GM18867 (cell line): Measurements from ENCODE around the gene RPL3.

ENCODE experiments used
- ATAC-seq: cut with Tn5 transposase; IDR thresholded peaks from one replicate; pipeline ENCODE4 v1.9.1; 2021; ENCODE audit warnings: mild to moderate bottlenecking, moderate library complexity; ENCODE audit not compliant: unreplicated experiment

RPL3 gene

DNA sequence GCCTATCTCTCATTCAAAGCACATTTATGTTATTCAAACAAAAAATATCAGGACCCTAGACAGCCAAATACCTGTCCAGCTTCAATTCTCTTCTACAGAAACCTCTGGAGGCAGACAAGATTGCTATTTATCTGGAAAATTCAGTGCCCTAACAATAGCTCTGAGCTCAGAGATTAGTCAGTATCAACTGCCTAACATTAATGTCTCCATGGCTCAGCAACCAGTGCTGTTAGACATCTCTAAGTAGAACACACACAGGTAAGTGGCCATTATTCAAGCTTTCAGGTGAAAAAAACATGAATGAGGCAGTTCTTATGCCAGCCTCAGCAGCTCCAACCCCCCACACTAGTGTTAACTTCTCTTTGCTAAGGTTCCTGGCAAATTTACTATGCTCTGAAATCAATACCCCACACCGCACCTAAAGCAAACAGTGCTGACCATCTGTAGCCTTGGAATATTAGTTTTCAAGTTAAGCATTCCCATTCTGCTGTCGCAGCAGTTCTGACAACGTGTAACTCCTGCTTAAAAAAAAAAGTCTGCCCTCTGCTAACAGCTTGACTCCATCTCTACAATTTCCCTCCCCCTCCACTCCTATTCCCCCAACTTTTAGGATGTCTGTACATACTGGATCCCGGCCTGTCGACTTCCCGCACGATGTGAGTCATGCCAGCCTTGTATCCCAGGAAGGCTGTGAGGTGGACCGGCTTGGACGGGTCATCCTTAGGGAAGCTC, 1.5 kb downstream of the RPL3 start:
- no peak for ATAC-seq

DNA sequence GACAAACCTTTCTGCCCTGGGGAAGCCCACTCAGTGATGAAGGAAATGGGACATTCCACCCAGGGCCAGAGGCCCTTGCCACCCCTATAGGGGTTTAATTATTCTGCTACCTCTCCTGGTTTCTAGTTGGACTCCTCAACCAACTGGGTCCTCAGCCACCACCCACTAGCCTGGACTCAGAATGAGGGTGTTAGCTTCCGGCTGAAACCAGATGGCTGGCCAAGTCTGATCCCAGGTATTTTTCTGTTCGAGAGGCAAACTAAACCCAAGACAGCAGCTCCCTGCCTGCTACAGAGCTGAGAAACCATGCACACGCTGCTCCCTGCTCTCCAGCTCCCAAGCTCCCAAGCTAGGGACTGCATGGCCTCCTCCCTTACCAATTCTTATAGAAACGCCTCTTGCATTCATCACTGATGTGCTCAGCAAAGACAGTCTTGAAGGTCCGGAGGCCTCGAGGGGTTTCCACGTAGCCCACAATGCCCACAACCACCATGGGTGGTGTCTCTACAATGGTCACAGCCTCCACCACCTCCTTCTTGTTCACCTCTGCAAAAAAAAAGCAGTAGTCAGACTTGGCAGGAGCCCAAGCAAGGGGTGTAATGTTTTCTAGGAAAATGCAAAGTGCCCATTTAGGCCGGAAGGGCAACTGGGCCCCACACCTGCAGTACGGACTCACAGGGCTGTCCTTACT, 2.2 kb downstream of the RPL3 start:
- ATAC-seq, result no peak

DNA sequence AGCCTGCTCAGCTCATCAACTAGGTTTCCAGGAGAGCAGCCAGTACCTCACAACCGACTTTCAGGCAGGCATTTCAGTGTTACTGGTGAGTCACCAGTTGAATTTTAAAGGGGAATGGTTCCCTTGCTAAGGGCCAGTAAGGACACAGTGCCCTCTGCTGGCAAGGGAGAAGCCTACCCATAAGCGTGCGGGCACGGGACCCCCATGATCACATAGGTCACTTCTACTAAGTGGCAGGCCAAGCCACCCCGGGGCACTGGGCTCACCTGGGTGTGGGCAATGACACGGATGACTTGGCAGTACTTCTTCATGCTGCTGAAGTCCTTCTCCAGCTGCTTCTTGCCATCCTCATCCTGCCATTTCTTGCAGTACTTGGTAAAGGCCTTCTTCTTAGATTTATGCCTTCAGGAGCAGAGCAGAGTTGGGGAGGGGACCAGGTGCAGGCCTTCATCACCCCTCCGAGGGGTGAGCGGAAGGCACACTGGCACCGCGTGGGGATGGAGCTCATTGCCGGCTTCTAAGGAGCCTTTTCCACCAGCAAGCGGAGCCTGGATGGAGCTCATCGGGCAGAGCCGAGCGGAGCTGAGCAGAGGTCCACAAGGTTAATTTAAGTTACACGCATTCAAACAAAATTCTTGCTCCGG, 2.9 kb downstream of the RPL3 start:
- ATAC-seq, result no peak

DNA sequence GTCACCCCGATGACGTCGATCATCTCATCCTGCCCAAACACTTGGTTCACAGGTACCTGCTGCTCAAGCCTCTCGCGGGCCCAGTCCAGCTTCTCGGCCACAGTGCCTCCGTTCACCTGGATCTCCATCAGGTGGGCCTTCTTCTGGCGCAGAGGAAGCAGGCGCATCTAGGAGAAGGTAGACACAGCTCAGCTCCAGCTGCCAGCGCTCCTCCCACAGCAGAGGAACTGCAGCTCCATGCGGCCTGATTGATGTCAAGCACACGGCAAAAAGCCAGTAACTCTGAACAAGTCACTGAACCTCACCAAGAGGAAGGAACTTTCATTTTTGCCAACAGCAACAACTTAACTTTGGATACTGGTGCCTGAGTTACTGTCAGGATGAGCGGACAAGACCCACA, 4.0 kb downstream of the RPL3 start:
- ATAC-seq, result no peak

DNA sequence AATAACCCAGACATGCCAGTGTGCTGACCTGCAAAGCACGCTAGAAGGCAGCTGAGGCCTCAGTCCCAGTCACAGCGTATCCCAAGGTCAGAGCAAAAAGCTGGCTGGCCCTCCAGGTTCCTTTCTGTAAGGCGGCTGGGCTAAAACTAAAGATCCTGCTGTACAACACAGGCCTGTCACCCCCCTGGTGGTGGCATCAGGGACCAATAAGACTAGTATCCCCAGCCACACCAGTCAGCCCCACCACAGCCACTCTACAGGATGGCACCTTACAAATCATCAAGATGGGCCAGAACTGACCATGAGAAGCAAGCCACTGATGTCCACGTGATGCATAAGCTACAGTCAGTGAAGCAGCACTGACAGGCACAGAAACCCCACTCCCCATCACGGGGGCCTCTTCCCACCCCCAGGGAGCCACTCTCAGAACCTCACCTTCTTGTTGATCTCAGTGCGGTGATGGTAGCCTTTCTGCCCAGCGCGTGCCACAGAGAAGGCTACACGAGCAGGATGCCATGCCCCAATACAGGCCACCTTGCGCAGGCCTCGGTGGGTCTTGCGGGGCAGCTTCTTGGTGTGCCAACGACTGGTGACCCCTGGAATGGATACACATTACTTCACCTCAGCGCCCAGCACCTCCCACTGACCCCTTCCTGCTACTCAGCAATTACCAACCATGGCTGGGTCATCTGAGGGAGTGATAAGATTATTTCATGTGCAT, 5.0 kb downstream of the RPL3 start:
- no peak for ATAC-seq

DNA sequence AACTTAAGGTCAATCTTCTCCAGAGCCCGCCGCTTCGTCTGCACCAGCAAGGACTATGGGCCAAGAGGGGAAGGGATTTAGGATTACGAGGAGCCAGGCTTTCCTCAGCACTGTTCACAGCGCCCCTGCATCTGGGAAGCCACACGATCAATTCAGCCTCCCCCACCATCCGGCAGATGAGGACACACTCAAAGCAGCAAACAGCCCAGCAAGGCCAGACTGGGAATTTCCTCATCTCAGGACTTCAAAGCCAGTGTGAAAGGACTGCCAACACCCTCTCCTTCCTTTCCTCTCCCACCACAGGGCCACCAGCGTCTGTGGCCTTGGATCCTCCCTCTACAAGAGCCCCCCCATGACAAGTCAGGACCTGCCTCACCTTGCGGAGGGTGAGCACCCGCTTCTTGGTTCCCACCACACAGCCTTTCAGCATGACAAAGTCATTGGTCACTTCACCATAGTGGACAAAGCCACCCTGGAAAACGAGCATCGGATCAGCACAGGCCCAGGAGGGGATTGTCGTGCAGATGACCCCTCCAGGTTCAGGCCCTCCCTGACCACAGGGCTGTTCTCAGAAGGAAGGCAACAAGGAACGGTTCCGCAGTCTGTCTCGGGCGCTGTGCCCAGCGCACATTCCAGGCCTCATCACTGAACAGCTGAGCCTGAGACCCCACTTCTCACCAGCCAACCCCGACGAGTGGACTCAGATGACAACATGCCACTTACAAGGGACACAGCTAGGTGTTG, 6.0 kb downstream of the RPL3 start:
- no peak for ATAC-seq

DNA sequence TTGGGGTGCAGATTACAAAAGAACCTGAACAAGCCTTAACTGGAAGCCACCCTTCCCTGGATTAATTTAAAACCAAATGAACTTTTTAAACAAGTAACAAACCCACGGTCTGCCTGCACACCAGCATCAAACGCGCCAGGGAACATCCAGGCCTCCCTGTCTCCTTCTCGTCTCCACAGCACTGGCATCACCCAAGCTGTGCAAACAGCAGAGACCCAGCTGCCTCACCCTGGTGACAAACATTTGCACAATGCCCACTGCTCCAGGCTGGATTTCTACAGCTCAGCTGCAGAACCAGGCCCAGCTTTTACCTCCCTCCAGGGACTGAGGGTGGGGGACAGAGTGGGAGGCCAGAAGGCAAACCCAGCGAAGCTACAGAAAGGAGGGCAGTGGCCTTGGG, 7.0 kb downstream of the RPL3 start:
- no peak for ATAC-seq

DNA sequence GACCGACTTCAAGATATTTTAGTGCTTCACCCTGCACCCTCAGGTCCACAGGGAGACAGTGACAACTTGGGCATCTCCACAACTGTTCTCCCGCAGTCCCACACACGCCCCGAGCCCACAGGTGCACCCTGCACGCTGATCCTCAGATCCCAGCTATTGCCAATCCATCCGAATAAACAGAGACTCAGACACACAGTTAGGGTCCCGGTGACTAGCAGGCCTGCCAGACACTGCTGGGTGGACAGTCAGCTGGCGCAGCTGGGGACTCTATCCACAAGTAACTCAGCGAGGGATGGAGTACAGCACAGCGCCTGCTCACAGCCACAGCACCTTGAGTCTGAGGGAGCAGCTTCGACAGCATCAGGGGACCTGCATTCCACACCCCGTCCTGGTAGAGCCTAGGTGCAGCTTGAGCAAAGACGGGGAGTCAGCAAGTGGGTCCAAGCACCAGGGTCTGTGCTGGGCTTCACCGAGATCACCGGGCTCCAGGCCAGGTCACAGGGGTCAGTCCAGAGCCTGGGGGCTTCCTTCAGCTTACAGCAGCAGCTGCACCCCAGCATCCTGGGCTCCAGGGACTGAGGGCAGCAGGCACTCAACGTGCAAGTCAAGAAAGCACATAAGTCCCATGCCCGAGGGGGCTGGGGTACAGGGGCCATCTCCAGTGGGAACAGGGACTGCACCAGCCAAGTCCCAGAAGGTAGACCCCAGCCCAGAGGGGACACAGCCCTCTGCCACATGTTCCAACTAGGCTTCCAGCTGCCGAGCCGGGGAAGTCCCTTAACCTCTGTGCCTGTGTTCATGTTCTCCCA, 7.6 kb downstream of the RPL3 start:
- no peak for ATAC-seq

DNA sequence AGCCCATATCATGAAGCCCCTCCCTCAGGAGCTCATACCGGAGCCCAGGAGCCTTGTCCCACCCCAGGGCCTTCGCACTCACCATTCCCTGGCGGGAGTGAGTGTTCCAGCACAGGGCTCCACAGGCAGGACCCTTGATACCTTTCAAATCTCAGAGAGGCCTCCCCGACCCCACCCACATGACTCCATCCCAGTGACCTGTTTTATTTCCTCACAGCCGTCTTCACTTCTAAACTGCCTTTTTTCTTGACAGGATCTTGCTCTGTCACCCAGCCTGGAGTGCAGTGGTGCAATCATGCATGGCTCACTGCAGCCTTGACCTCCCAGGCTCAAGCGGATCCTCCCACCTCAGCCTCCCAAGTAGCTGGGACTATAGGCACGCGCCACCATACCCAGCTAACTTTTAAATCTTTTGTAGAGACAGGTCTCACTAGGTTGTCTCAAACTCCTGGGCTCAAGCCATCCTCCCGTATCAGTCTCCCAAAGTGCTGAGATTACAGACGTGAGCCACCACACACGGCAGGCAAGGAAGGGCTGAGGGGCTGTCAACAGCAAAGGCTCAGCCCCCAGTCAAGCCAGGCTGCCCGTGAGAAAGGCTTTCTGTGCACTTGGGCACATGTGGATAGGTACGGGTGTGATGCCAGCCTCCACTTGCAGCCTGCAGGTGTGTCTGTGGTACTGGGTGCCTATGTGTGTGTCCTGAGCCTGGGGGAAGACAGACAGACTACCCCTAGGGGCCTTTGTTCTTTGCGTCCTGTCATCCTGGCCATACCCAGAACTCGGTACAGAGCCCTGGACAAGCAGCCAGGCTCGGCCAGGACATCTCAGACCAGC, 9.3 kb downstream of the RPL3 start:
- ATAC-seq, result no peak

DNA sequence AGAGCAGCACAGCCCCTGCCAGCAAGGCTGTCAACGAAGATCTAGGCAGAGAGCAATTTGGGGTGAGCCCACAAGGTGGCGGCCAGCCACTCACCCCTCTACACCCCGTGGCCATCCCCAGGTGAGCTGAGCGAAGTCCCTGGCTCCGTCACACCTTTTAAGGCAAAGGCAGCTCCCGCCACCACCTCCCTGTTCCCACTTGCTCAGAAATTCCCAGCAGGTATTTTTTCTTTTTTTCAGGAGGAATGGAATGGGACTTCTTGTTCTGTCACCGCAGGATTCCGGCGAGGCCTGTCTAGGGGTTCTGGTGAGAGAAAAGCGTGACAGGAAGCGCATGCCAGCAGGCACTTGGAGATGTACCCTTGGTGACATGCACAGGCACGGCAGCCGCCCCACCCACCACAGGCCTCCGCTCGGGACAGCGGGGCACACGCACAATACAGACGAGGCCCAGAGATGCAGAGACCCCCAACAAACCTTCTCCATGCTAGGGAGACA, 10.0 kb downstream of the RPL3 start:
- ATAC-seq, result no peak

DNA sequence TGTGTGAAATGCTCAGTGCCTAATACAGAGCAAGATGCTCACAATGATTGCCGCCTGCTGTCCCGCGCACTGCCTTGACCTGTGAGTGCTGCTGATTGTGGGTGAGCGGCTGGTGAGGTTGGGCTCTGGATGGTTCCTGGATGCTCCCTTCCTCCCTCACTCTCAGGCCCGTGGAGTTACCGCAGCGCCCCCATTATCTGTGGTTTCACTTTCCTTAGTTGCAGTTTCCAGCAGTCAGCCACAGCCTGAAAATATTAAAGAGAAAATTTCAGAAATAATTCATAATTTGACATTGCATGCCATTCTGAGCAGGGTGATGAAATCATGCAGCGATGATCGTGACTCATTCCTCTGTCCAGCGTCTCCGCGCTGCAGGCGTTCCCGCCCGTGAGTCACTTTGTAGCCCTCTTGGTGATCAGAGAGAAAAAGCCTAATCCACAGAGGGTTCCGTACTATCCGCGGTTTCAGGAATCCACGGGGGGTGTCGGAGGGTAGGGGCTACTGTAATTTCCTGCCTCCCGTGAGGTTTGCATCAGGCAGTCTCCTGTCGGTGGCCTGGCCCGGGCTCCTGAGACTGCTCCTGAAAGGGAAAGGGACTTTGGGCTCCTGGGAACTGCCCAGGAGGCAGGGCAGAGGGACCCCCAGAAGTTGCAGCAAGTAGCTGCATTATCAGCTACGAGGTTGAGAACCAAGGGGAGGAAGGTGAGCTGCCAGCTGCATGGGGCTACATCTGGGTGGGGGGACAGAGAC, 10.6 kb downstream of the RPL3 start:
- no peak for ATAC-seq

DNA sequence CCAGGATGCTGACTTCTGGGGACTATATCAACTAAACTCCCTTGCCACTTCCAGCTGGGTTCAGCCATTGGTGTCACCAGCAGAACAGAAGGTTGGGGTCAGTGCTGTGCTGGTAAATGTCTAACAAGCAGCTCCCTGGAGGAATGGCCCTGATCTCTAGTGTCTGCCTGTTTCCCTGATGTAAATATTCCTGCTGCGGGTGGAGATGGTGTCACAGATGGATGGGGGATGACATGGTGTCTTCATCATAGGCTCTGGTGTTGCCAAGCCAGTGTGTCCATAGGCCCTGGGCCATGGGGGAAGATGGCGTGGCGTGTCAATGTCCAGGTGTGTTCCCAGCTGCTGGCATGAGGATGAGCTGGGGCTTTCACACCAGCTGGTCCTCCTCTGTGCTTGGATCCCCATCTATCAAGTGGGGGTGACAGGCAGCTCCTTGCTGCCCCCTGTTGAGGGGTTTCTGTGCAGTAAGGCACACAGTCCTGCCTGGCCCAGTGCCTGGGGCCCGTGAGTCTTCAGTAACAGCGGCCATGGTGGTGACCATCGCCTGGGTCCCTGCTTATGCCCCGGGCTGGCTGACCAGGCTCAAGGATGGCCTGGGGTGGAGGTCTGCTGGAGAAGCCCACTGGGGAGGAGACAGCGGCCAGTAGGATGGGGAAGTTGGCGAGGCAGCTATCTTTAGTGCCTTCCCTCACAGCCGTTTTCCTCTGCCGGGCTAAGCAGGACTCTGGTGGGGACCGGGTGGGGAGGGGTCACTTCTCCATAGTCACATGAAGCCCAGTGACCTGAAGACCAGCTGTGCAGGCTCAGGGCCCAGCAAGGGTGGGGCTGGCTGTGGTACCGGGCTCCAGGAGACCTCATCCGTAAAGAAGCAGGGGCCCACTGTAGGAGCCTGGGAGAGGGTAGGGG, 12.7 kb downstream of the RPL3 start:
- ATAC-seq, result no peak

DNA sequence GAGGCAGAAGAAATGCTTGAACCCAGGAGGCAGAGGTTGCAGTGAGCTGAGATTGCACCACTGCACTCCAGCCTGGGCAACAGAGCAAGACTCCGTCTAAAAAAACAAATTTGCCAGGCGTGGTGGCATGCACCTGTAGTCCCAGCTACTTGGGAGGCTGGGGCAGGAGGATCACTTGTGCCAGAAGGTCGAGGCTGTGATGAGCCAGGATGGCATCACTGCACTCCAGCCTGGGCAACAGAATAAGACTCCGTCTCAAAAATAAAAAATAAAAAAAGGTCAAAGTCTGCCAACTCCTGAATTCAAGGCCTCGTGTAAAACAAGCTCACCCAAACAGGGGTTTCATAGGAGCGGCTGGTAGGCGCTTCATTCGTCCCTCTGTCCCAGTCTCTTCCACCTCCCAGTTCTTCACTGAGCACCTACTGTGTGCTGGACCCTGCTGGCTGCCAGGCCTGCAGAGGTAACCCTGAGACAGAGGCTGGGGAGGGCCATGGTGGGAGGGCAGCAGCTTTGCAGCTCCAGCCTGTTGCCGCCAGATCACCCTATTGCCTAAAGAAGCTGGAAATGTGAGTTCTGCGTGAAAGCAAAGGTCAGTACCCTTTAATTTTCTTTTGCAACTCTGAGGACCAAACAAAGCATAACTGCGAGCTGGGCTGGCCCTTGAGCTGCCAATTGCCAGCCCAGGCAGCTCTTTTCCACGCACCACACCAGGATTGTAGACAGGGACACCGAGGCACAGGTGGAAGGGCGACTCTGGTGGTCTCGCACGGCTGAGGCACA, 15.3 kb downstream of the RPL3 start:
- ATAC-seq, result no peak

DNA sequence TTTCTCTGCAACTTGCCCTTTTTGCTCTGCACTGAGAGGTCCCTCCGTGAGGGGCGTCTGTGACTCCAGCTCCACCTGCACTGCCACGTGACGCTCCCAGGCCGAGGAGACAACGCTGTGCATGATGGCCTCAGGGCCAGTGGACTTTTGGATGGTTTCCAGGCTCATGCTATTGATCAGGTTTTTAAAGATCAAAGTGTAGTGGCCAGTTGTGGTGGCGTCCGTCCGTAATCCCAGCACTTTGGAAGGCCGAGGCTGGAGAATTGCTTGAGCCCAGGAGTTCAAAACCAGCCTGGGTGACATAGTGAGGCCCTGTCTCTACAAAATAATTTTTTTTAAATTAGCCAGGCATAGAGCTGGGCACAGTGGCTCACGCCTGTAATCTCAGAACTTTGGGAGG, 16.1 kb downstream of the RPL3 start:
- ATAC-seq, result no peak

DNA sequence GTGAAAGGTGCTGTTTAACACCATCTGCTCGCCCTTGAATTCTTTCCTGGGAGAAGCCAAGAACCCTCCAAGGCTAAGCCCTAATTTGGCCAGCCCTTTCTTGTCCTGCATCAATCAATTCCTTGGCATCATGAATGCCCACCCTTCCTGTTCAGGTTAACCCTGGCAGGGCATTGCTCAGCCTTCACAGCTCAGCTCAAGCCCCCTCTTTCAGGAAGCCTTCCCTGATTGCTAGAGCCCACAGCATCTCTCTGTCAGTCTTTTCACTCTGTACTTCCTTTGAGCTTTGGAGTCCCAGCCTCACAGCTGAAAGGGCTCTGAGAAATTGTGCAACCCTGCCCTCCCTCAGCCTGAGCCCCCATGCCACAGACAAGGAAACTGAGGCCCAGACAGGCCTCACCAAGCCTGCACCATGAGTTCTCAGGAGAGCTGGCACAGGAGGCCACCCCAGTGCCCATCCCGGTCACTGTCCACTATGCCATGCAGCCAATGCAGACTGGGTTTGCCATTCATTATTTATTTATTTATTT, 16.9 kb downstream of the RPL3 start:
- ATAC-seq, result no peak

DNA sequence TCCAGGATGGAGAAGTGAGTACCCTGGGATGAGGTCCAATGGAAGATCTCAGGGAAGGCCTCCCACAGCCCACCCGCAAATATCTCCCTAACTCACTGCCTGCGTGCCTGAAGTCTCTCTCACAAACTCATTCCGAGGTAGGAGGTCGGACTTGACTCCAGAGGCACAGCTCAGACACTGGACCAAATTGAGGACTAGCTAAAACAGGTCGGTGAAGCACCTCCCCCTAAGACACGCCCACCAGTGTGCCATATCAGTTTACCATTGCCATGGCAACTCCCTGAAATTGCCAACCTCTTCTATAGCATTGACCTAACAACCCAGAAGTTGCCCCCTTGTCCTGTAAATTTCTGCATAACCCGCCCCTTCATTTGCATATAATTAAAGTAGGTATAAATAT, 17.5 kb downstream of the RPL3 start:
- ATAC-seq, result no peak
